ENCODE measurements around the gene STMN3.
"Not testable (repeated sequence)": the region's sequence is repeated elsewhere in the genome, so short reads cannot be mapped to it uniquely, and the experiment has no call there.

The STMN3 gene

GRCh38 chr20:63639093-63639975 lies 13.9 kb downstream of the STMN3 start:
- DNase-seq (ENCODE audit: extremely low read depth, insufficient read length) = no peak
- no peak overlapping the region; the same call in 1 of the 2 replicates for H3K4me3 ChIP-seq (replicated peaks; ENCODE audit: low read depth, low read length)
- TF ChIP-seq, protein P1, sequence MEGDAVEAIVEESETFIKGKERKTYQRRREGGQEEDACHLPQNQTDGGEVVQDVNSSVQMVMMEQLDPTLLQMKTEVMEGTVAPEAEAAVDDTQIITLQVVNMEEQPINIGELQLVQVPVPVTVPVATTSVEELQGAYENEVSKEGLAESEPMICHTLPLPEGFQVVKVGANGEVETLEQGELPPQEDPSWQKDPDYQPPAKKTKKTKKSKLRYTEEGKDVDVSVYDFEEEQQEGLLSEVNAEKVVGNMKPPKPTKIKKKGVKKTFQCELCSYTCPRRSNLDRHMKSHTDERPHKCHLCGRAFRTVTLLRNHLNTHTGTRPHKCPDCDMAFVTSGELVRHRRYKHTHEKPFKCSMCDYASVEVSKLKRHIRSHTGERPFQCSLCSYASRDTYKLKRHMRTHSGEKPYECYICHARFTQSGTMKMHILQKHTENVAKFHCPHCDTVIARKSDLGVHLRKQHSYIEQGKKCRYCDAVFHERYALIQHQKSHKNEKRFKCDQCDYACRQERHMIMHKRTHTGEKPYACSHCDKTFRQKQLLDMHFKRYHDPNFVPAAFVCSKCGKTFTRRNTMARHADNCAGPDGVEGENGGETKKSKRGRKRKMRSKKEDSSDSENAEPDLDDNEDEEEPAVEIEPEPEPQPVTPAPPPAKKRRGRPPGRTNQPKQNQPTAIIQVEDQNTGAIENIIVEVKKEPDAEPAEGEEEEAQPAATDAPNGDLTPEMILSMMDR (IDR thresholded peaks at IDR 0.05; ENCODE audit: insufficient read depth, low read length, poor library complexity, severe bottlenecking) = no peak
- no peaks in the 10 kb centered on the region for H3K36me3 ChIP-seq (ENCODE audit: control insufficient read depth, insufficient read depth, low read length)
- no peaks in the 10 kb centered on the region for H3K27me3 ChIP-seq (replicated peaks; ENCODE audit: control insufficient read depth, insufficient read depth, low read length)

DNA sequence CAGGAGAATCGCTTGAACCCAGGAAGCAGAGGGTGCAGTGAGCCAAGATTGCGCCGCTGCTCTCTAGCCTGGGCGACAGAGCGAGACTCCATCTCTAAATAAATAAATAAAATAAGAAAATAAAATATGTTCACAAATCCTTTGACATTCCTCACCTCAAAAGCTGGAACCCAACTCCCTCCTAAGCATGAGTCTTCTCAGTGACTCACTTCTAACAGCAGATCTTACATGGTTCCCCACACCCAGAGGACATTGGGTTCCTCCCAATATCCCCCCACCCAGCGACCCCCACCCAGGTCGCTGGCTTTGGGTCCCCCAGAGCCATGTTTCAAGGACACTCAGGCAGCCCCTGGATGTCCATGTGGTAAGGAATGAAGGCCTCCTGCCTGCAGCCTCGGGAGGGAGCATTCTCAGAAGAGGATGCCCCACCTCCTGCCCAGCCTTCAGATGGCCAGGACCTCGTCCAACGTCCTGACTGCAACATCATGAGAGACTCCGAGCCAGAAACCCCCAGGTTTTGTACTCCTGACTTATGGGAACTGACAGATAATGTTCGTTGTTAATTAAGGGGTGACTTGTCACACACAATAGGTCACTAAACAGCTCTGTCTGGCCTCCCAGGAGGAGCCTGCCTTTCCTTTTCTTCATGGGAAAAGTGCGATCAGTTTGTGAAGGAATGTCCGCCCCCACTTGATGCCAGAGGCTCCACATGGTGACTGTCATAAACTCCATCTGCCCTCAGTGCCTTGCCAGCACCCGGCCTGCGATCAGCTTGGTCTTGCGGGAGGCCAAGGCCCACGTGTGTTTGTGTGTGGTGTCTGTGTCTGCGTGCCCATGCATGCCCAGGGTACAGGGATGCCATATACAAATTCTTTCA lies 16.2 kb downstream of the STMN3 start:
- TF ChIP-seq, protein P1 (IDR thresholded peaks at IDR 0.05; ENCODE audit: insufficient read depth, low read length, poor library complexity, severe bottlenecking) = no peak
- H3K27me3 ChIP-seq (replicated peaks; ENCODE audit: control insufficient read depth, insufficient read depth, low read length) = no peaks in the 10 kb centered on the region
- no peak for DNase-seq (ENCODE audit: extremely low read depth, insufficient read length)

GRCh38 chr20:63635431-63636141 lies 17.6 kb downstream of the STMN3 start:
- Histone ChIP-seq H3K27me3 (replicated peaks; ENCODE audit: control insufficient read depth, insufficient read depth, low read length) (no peaks in the 10 kb centered on the region), H3K36me3 (ENCODE audit: control insufficient read depth, insufficient read depth, low read length) (no peaks in the 10 kb centered on the region), H3K4me3 (replicated peaks; ENCODE audit: low read depth, low read length) (no peak overlapping the region)
- DNase-seq (ENCODE audit: extremely low read depth, insufficient read length) = peak; percentile 64
- TF ChIP-seq, protein P1 (IDR thresholded peaks at IDR 0.05; ENCODE audit: insufficient read depth, low read length, poor library complexity, severe bottlenecking) = no peak

More for the DNA sequence above, 16.2 kb downstream of the STMN3 start:
- Histone ChIP-seq H3K36me3 (ENCODE audit: control insufficient read depth, insufficient read depth, low read length) (no peaks in the 10 kb centered on the region), H3K4me3 (replicated peaks; ENCODE audit: low read depth, low read length) (no peak overlapping the region)

DNA sequence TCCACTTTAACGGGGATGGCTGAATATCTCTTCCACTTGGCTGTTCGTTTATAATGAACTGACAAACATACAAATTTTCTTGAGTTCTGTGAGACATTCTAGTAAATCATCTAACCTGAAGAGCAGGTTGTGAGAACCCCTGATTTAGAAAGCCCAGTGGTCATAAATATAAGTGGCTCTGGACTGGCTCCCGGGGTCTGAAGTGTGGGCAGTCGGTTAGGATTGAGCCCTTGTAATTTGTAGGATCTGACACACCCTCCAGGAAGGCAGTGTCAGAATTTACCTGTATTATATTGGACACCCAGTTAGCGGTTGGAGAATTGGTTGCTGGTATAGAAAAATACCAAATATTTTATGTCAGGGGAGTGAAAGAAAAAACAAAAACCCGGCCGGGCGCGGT lies 19.5 kb downstream of the STMN3 start:
- TF ChIP-seq, protein P1 (IDR thresholded peaks at IDR 0.05; ENCODE audit: insufficient read depth, low read length, poor library complexity, severe bottlenecking) = no peak
- DNase-seq (ENCODE audit: extremely low read depth, insufficient read length) = no peak
- Histone ChIP-seq H3K4me3 (replicated peaks; ENCODE audit: low read depth, low read length) (no peak overlapping the region), H3K36me3 (ENCODE audit: control insufficient read depth, insufficient read depth, low read length) (no peaks in the 10 kb centered on the region), H3K27me3 (replicated peaks; ENCODE audit: control insufficient read depth, insufficient read depth, low read length) (no peaks in the 10 kb centered on the region)

- not testable (repeated sequence) for DNase-seq (ENCODE audit: extremely low read depth, insufficient read length)
Measured at GRCh38 chr20:63631426-63631825, 21.8 kb downstream of the STMN3 start.

DNA sequence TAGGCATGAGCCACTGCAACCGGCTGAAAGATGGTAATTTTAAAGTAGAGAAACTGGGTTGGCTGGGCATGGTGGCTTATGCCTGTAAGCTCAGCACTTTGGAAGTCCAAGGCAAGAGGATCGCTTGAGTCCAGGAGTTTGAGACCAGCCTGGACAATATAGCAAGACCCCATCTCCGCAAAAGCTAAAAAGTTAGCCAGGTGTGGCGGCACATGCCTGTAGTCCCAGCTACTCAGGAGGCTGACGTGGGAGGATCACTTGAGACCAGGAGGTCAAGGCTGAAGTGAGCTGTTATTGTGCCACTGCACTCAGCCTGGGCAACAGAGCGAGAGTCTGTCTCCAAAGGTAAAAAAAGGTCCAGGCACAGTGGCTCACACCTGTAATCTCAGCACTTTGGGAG lies 22.3 kb downstream of the STMN3 start:
- not testable (repeated sequence) for H3K4me3 ChIP-seq (replicated peaks; ENCODE audit: low read depth, low read length); DNase-seq (ENCODE audit: extremely low read depth, insufficient read length)

More at GRCh38 chr20:63631426-63631825, 21.8 kb downstream of the STMN3 start:
- not testable (repeated sequence) for H3K27me3 ChIP-seq (replicated peaks; ENCODE audit: control insufficient read depth, insufficient read depth, low read length); H3K36me3 ChIP-seq (ENCODE audit: control insufficient read depth, insufficient read depth, low read length); H3K4me3 ChIP-seq (replicated peaks; ENCODE audit: low read depth, low read length)

More for the DNA sequence above, 22.3 kb downstream of the STMN3 start:
- H3K27me3 ChIP-seq (replicated peaks; ENCODE audit: control insufficient read depth, insufficient read depth, low read length); H3K36me3 ChIP-seq (ENCODE audit: control insufficient read depth, insufficient read depth, low read length): not testable (repeated sequence)

Measured in GM06990 (cell line).